Uterus (tissue), 2 donors: ENCODE results near the gene ATP8B2.

Source experiments
- POLR2A ChIP-seq, 2 donors: fragments of 450-650 bp; IDR thresholded peaks; one replicate each; pipeline ENCODE4 v1.6.1; 2016; ENCODE audit warnings: antibody characterized with exemption in 2 of 2, mild to moderate bottlenecking in 1 of 2, moderate library complexity in 1 of 2
- TF ChIP-seq, protein P1 (sequence below), 4 experiments: fragments of 200-600 bp in 2 of 4; fragments of 450-650 bp in 2 of 4; sonication (generic) in 2 of 4; IDR thresholded peaks; one replicate each; pipeline ENCODE4 v1.5.1; 2016 to 2019; ENCODE audit warnings: antibody characterized with exemption in 4 of 4, mild to moderate bottlenecking in 2 of 4, moderate library complexity in 1 of 4

DNA sequence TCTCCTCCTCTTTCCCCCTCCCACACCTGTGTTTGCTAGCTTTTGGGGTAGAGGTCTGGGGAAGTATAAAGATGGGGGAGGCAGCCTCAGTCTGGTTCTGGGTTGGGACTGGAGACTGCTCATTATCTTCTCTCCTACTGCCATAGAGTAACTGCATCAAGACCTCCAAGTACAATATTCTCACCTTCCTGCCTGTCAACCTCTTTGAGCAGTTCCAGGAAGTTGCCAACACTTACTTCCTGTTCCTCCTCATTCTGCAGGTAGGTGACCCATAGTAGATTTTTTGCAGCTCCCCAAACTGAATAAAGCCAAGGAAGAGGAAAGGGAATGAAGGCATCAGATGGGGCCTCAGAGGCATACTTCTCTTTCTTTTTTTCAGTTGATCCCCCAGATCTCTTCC lies 5.3 kb downstream of the ATP8B2 start:
- TF ChIP-seq, protein P1, sequence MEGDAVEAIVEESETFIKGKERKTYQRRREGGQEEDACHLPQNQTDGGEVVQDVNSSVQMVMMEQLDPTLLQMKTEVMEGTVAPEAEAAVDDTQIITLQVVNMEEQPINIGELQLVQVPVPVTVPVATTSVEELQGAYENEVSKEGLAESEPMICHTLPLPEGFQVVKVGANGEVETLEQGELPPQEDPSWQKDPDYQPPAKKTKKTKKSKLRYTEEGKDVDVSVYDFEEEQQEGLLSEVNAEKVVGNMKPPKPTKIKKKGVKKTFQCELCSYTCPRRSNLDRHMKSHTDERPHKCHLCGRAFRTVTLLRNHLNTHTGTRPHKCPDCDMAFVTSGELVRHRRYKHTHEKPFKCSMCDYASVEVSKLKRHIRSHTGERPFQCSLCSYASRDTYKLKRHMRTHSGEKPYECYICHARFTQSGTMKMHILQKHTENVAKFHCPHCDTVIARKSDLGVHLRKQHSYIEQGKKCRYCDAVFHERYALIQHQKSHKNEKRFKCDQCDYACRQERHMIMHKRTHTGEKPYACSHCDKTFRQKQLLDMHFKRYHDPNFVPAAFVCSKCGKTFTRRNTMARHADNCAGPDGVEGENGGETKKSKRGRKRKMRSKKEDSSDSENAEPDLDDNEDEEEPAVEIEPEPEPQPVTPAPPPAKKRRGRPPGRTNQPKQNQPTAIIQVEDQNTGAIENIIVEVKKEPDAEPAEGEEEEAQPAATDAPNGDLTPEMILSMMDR (IDR thresholded peaks at IDR 0.05): no peak
- no peak for TF ChIP-seq POLR2A (IDR thresholded peaks at IDR 0.05)
